GM12872 (cell line): ENCODE measurements around the gene GAS6.

Experiments used
- TF ChIP-seq, protein P1 (sequence below): IDR thresholded peaks from 3 replicates; pipeline ENCODE4 v1.5.1; 2011; ENCODE audit warnings: low read depth, mild to moderate bottlenecking, low read length, moderate library complexity; ENCODE audit not compliant: insufficient read depth

The GAS6 gene

DNA sequence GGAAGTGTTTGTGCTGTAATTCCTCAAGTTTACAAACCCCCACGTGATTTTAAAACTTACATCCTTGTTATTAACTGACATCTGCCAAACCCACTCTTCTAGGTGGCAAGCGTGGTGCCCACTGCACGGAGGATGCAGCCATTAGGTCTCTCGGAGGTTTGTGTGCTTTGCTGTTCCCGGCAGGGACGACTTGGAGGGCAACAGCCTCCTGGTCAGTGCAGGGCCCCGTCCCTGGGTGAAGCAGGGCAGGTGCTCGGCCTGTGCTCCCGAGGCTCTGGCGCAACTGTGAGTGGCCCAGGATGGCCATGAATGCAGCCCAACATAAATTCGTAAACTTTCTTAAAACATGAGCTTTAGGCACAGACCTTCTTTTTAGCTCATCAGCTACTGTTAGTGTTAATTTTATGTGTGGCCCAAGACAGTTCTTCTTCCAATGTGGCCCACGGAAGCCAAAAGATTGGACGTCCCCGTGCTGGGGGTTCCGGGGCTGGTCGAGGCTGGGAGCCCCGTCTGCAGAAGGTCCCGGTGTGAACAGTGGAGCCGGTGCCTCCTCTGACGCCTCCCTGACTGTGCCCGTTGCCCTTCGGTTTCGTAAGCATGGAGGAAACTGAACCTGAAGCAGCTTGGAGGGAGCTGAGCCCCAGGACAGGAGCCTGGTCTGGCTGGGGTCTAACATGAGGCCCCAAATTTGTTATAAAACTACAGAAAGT is 11.9 kb downstream of the GAS6 start:
- TF ChIP-seq, protein P1, sequence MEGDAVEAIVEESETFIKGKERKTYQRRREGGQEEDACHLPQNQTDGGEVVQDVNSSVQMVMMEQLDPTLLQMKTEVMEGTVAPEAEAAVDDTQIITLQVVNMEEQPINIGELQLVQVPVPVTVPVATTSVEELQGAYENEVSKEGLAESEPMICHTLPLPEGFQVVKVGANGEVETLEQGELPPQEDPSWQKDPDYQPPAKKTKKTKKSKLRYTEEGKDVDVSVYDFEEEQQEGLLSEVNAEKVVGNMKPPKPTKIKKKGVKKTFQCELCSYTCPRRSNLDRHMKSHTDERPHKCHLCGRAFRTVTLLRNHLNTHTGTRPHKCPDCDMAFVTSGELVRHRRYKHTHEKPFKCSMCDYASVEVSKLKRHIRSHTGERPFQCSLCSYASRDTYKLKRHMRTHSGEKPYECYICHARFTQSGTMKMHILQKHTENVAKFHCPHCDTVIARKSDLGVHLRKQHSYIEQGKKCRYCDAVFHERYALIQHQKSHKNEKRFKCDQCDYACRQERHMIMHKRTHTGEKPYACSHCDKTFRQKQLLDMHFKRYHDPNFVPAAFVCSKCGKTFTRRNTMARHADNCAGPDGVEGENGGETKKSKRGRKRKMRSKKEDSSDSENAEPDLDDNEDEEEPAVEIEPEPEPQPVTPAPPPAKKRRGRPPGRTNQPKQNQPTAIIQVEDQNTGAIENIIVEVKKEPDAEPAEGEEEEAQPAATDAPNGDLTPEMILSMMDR, result no peak

DNA sequence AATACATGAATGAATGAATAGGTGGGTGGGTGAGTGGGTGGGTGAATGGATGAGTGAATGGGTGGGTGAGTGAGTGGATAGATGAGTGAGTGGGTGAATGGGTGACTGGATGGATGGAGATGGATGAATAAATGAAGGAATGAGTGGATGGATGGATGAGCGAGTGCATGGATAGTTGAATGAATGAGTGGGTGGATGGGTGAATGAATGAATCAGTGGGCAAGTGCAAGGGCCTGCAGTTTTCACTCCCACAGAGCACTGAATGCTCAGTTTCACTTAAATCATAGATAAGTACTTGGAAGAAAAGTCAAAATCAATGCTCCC is 12.4 kb downstream of the GAS6 start:
- TF ChIP-seq, protein P1, result no peak

DNA sequence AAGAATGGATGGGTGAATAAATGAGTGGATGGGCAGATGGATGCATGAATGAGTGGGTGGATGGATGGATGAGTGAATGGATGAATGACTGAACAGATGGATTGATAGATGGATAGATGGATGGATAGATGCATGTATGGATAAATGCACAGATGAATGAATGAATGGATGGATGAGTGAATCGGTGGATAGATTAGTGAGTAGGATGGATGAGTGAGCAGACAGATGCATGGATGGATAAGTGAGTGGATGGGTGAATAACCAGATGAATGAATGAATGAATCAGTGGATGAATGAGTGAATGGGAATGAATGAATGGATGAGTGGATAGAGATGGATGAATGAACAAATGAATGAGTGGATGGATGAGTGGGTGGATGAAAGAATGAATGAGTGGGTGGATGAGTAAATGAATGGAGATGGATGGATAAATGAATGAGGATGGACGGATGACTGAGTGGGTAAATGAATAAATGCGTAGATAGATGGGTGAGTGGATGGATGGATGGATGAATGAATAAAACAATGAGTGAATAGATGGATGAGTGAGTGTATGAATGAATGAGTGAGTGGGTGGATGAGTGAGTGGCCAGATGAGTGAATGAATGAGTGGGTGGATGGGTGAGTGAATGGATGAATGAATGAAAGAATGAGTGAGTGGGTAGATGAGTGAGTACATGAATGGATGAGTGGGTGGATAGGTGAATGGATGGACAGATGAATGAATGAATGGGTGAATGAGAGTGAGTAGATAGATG is 13.0 kb downstream of the GAS6 start:
- TF ChIP-seq, protein P1, result no peak

DNA sequence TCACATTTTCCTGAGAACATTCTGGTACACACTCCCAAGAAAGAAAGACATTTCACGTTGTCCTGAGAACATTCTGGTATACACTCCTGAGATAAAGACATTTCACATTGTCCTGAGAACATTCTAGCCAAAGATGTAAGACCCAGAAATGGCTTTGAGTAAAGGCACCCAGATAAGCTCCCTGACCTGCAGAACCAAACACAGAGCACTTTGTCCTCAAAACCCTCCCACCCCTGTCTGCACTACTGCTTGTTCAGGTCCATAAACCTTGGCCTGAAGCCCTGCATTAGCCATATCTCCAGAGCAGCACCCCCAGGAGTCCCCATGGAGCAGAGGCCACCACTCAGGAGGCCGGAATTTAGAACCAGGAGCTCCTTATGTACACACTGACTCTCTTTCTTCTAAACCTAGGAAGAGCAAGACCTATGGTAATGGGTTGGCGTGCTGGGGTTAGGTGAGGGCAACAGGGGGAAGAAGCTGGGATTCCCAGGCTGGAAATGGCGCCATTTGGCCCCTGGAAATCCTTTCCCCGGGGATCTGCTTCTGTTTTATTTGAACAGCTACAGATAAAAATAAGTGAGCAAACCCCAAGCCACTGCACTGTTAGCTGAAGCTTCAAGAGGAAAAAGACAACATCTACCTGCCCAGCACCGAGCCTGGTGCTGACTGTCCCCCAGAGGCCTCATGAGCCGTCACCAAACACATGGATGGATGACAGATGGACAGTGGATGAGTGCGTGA is 13.7 kb downstream of the GAS6 start:
- TF ChIP-seq, protein P1, result no peak

DNA sequence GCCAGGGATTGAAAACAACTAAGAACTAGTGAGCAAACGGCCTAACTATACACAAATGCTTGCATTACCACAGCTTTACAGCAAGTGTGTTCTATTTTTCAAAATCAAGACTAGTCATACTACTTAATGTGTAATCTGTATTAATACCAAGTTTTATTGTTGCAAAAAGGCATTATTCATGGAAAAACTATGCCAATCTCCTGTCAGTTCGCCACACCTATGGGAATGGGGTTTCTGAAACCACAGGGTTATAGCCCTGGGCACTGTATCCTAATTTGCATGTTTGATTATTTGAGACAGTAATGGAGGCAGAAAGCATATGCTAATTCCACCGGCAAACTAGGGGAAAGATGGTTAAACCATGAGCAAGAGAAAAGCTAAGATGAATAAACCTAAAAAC is 14.3 kb downstream of the GAS6 start:
- TF ChIP-seq, protein P1, result no peak

DNA sequence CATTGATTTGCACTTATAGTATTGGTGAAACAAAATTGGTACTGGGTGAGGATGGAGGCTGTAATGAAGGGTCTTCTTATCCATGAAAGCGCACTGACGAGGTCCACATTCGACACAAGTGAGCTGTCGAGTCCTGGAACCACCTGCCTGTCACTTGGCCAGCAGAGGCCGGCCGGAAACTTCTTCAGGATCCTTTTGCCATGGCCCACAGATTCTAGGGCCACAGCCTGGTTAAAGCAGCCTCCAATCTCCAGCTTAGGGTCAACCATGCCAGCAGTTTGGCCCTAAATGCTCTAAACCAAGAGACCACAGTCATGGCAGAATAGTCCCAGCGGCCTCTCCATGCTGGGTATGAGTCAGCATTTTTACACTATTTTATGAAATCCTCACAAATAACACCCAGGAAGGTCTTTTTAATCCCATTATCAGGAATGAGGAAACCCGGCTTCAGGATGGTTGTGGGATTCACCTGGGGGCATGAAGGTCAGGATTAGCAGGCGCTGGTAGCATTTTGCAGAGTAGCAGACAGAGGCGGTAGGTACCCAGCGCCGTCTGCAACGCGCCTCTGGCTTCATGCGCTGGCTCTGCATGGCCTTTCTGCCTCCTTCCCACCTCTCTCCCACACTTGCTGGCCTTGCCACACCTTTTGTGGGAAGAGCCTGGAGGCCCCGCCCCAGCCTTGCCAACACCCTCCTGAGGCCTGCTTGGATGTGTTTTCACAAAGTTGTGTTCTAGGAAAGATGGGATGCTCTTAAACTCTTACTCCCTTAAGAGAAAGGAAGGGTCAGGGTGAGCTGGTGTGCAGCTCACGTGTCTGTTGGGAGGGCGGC is 15.2 kb downstream of the GAS6 start:
- TF ChIP-seq, protein P1, result no peak
